Stimulated activated CD8-positive, alpha-beta memory T cell treated with anti-CD3 and anti-CD28 coated beads, Interleukin-4, amount 100 ng/mL, for 1 hour (primary cell): ENCODE measurements around the gene ADH7.
"Not testable (repeated sequence)": the region's sequence is repeated elsewhere in the genome, so short reads cannot be mapped to it uniquely, and the experiment has no call there.

ENCODE experiments used
- DNase-seq, 2 donors: peaks; one replicate each; pipeline ENCODE4 v3.0.0-alpha.2; 2020; ENCODE audit warnings: low read depth in 2 of 2, low spot score in 1 of 2

Gene ADH7

GRCh38 chr4:99417125-99417524, 18.0 kb downstream of the ADH7 start:
- no peak for DNase-seq

- DNase-seq = not testable (repeated sequence)
Observed at GRCh38 chr4:99415762-99416161, 19.4 kb downstream of the ADH7 start.

DNA sequence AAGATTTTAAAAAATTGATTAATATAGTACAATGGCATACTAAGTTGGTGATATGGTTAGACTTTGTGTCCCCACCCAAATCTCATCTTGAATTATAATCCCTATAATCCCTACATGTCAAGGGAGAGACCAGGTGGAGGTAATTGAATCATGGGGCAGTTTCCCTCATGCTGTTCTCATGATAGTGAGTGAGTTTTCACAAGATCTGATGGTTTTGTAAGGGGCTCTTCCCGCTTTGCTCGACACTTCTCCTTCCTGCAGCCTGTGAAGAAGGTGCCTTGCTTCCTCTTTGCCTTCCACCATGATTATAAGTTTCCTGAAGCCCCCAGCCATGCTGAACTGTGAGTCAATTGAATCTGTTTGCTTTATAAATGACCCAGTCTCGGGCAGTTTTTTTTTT, 20.2 kb downstream of the ADH7 start:
- DNase-seq = not testable (repeated sequence)

DNA sequence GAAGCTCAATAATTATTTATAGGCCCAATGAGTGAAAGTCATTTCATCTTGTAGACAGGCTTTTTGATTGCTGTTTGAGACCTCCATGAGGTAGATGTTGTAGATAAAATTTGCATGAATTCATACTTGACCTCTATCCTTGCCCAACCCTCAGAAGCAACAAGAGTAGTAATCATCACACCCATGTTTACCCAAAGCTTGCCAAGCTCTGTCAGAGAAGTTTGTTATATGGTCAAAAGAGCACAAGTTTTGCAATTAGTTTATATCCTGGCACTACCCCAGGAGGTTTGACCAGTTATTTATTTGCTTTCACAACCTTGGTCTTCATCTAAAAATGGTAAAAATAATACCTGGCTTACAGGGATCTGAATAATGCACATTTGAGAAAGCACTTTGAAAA, 20.7 kb downstream of the ADH7 start:
- DNase-seq = no peak

- no peak for DNase-seq
Observed at GRCh38 chr4:99413140-99413539, 22.0 kb downstream of the ADH7 start.

DNA sequence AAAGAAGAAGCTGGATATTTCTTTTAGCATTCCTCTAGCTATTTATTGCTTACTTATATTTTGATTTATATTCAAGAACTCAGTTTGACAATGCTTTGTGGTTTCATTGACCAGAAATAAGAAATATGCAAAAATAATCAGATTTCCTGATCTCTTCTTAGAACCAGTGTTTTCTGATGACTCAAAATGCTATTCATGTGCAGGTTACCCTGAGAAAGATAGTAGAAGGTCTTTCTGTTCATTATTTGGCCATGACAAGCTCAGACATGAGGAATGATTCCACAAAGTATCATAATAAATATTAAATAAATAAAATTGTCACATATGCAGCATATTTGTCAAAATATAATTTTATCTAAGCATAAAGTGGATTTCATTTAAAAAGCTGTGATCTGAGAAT, 24.1 kb downstream of the ADH7 start:
- DNase-seq = no peak

DNA sequence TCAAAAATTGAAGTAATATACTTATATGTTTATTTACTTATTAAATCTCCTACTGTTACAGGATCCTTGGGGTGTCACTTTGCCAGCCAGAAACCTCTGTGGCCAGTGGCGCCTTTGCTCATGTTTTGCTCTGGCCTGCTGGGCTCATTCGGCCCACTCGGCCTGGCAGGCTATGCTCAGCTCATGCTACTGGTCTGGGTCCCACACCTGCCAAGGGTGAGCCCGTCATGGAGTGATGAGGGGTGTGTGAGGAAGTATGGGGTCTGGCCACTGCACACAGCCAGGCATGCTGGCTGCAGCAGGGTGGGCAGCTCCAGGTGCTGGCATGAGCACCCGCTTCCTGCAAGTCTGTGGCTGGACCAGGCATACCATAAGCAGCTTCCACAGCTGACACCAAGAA, 25.1 kb downstream of the ADH7 start:
- no peak for DNase-seq

GRCh38 chr4:99408346-99408745, 26.8 kb downstream of the ADH7 start:
- DNase-seq = no peak

DNA sequence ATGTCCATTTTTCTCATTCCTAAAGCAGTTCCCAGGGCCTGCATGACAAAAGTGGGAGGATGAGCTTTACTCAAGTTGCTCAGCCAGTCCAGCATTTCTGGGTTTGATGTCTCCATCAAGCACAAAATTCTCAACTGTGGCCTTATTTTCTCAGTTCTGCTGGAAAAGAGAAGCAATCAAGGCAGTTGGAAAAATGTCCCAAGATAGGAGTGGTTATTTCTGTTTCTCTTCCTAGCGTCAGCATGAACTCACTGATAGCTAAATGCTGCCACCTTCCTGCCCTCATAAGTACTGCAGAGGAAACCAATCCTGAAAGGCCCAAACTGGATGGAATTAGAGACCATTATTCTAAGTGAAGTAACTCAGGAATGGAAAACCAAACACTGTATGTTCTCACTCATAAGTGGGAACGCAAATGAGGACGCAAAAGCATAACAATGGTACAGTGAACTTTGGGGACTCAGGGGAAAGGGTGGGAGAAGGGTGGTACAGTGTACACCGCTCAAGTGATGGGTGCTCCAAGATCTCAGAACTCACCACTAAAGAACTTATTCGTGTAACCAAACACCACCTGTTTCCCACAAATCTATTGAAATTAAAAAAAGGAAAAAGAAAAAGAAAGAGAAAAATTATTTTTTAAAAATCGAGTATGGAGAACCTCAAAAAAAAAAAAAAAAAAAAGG, 29.6 kb downstream of the ADH7 start:
- peak in 1 of 2 donors; percentile 29 for DNase-seq

GRCh38 chr4:99404595-99405287, 30.4 kb downstream of the ADH7 start:
- no peak for DNase-seq

- no peak for DNase-seq
Observed at GRCh38 chr4:99403380-99404184, 31.6 kb downstream of the ADH7 start.

GRCh38 chr4:99402765-99403164, 32.4 kb downstream of the ADH7 start:
- DNase-seq = no peak

GRCh38 chr4:99400831-99401230, 34.3 kb downstream of the ADH7 start:
- no peak for DNase-seq

DNA sequence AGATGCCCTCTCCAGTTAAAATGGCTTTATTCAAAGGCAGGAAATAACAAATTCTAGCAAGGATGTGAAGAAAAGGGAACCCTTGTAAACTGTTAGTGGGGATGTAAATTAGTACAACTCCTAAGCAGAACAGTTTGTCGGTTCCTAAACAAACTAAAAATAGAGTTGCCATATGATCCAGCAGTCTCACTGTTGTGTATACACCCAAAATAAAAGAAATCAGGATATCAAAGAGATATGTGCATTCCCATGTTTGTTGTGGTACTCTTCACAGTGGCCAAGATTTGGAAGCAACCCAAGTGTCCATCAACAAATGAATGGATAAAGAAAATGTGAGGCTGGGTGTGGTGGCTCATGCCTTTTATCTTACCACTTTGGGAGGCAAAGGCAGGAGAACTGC, 36.1 kb downstream of the ADH7 start:
- DNase-seq = no peak

DNA sequence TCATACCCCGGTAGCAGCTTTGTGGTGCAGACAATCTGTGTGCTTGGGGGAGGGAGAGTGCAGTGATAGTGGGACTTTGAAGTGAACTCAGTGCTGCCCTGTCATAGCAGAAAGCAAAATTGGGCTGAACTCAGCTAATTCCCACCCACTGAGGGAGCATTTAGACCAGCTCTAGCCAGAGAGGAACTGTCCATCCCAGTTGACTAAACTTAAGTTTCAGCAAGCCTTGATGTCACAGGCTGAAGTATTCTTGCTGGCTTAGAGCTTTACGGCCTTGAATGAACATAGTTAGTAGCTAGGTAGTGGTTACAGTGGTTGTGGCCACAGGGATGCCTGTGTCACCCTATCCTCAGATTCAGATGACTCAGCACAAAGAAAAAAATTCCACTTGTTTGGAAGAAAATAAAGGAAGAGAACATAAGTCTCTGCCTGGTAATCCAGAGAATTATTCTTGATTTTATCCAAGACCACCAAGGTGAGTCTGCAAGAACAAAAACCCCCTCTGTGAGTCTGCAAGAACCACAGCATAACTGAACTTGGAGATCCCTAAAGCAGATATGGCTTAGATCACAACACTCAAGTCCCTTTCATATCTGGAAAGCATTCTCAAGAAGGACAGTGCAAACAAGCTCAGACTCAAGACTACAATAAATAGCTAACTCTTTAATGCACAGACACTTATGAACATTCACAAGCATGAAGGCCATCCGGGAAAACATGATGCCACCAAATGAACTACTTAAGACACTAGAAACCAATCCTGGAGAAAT, 39.4 kb downstream of the ADH7 start:
- DNase-seq = no peak

DNA sequence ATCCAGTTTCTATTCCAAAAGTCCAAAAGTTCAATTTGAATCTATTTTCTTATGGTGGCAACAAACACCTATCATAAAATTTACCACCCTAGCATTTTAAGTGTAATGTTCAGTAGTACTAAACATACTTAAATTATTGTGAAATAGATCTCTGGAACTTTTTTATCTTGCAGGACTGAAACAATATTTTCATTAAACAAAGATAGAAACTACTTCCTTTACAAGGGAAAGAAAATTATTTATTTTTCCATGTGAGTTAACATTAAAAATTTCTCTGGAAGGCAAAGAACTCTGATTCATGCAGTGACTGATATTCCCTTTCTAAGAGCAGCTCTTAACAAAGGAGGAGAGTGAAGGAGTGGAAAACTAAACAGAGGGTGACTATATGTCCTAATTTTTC, 40.2 kb downstream of the ADH7 start:
- DNase-seq = no peak

GRCh38 chr4:99390055-99390454, 45.1 kb downstream of the ADH7 start:
- no peak for DNase-seq

DNA sequence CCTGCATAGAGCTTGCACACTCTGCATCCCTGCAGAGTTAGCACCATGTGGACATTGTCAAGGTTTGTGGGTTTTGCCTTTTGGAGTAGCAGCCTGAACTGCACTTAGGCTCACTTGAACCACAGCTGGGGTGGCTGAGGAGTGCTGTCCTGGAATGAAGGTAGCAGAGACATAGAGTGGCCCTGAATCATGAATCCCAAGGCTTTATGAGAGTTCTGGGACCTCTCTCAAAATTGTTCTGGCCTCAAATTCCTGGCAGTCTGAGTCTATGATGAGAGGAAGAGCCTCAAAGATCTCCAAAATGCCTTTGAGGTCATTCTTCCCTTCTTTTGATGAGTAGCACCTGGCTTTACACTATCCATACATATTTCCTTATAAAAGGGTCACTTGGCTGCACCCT, 45.5 kb downstream of the ADH7 start:
- DNase-seq = no peak

DNA sequence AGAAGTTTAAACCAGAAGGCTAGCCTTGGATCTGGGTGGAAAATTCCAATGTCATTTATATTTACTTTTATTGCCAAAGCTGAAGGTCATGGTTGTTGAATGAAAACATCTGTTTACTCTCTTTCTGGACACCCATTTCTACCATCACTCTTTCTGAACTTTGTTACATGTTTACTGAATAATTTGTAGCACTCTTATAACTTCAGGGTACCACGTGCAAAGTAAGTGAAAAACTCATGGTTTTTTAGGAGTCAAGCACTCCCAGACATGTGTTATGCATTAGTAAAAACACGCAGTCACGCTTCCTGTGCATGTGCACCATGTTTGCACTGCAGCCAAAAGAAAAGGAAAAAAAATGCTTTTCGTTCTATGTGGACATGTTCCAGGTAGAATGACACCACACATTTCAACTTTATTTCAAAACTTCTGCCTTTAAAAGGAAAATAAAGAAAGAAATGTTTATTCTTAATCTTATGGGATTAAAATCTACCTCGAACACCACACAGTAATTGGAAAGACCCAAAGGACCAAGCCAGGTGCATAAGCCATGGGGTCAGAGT, 51.2 kb downstream of the ADH7 start:
- no peak for DNase-seq

GRCh38 chr4:99383399-99383798, 51.7 kb downstream of the ADH7 start:
- DNase-seq = no peak

DNA sequence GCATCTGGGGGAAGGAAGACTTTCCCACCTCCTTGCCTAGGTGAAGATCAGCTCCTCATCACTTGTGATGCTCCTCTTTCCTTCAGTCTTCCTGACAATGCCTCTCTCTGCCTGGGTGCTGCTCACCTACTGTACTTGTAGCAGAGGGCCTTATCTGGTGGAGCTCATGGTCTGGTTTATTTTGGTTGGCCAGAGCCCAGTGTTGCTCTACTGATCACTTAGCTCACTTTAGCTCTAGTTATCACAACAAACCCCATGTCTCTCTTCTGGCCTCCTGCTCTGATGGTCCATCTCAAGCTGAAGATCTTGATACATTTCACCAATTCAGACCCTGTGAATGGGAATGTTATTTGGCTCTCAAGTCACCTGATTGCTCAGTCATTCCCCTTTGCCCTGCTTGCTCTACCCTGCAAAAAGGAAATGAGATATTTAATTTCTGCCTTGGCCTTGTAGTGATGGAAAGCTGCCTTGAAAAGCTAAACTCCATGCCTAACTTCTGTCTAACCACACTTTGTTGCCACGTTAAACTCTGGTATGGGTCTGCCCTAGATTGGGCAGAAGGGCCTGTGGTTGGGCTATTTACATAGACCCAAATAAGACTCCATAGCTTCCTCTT, 52.3 kb downstream of the ADH7 start:
- DNase-seq = no peak
